HTR-8/SVneo (cell line): ENCODE measurements around the gene VSIG2.
A peak's percentile ranks its signal among the peaks of the same experiment; 100 is the strongest.

Source experiments
- DNase-seq: peaks from one replicate; pipeline ENCODE4 v3.0.0; 2011; ENCODE audit warnings: low spot score, mixed read lengths; ENCODE audit not compliant: insufficient read length
- FAIRE-seq: peaks from 2 replicates; lab custom pipeline; 2011; peaks lifted over from hg19 to GRCh38; lab: Jason Lieb, UNC

The VSIG2 gene

DNA sequence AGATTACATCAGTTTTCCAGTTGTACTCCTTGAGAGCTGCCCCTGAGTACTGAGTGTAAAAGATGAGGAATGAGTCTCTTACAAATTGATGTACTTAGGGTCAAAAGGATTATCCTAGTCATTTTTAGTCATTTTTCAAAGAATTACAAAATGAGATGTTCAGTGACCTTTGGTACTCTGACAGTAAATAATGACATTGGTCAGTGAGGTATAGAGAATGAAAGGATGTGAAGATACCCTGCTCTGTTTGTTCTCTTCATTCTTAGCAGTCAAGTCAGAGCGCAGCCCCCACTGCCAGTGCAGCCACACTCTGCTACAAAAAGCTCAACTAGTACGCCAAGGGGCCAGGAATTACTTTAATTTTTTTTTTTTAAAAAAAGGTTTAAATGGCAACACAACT, 14.1 kb upstream of the VSIG2 start:
- DNase-seq (no peak), FAIRE-seq (no peak)

GRCh38 chr11:124763156-124763947, 11.3 kb upstream of the VSIG2 start:
- FAIRE-seq, result no peak
- peak; percentile 54 for DNase-seq

- FAIRE-seq (no peak), DNase-seq (no peak)
Measured at GRCh38 chr11:124762624-124763155, 10.6 kb upstream of the VSIG2 start.

GRCh38 chr11:124762105-124762623, 10.1 kb upstream of the VSIG2 start, which contains the start of gene ESAM:
Gene ESAM, minus strand, starts transcription at chr11:124762290. Its CDS starts 136 bp downstream, at chr11:124762154.
- no peak for FAIRE-seq
- no peak for DNase-seq

GRCh38 chr11:124761301-124762104, 9.4 kb upstream of the VSIG2 start:
- DNase-seq, result no peak
- no peak for FAIRE-seq

GRCh38 chr11:124760806-124761205, 8.8 kb upstream of the VSIG2 start:
- DNase-seq, result no peak
- no peak for FAIRE-seq

DNA sequence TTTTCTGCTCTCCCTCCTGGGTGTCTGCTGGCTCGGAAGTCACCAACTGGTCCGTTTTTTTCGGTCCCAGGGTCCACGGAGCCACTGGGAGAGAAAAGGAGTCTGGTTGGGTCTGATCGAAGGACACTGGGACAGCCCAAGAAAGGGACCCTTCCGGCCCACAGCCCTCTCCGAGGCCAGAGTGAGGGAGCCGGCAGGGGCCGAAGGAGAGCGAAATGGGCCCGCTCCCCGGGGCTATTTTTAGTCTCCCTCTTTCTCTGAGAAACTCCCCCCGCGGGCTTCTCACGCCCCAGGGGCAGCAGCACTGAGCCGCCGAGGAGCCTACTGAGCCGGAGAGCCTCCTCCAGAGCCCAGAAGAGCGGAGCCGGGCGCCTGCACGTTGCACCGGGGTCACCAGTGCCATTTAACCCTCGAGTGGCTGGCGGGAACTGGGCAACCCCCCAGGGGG, 8.2 kb upstream of the VSIG2 start:
- no peak for FAIRE-seq
- no peak for DNase-seq

- DNase-seq, result no peak
- FAIRE-seq, result no peak
Measured at GRCh38 chr11:124759266-124760204, 7.5 kb upstream of the VSIG2 start.

DNA sequence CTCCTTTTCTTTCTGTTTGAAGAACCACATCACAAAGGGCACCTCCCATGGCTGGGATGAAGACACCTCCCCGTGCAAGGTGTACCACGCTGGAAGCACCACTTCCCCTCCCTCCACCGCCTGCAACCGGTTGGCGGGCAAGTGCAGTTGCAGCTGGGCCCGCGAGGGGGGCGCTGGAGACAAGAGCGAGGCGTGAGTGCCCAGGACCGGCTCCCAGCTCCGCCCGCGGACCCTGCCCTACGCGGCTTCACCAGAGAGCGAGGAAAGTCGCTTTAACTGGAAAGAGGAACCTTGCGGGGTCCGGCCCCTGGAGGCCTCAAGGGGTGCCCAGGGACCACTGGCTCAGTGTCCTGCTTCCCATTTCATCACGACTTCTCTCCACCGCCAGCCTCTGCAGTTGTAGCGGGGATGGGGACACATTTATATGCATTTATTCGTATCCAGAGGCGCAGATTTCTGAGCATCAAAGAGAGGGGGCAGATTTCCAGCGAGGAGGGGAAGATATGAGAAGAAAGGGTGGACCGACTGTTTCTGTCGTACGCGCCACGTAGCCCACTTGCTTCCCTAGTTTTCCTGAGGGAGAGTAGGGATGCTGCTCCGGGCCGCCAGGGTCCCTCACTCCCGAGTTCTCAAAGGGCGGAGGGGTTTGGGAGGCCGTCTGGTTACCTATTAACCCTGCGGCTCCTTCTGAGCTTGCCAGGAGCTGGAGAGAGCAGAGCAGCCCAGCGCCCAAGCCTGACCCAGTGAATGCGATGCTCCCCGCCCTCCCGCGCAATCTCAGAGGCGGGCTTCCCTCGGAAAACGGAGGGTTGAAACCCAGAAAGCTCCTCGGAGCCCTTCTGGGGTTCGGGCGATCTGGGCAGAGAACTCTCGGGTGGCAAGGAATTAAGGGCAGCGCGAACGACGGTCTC, 6.6 kb upstream of the VSIG2 start:
- DNase-seq (no peak), FAIRE-seq (no peak)

DNA sequence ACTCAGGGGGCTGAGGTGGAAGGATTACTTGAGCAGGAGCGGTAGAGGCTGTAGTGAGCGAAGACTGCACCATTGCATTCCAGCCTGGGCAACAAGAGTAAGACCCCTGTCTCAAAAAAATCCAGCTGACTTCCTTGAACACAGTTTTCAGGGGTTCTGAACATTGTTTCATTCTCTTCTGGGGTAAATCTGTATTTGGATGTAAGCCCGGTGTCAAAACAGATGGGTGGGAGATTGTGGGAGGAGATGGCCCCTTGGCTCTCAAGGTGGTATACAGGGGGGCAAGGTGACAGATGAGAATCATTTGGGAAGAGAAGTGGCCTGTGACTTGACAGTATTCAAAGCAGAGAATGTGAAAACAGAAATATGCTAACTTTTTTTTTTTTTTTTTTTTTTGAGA, 5.3 kb upstream of the VSIG2 start:
- no peak for DNase-seq
- no peak for FAIRE-seq

GRCh38 chr11:124756753-124757227, 4.7 kb upstream of the VSIG2 start:
- FAIRE-seq (no peak), DNase-seq (no peak)

DNA sequence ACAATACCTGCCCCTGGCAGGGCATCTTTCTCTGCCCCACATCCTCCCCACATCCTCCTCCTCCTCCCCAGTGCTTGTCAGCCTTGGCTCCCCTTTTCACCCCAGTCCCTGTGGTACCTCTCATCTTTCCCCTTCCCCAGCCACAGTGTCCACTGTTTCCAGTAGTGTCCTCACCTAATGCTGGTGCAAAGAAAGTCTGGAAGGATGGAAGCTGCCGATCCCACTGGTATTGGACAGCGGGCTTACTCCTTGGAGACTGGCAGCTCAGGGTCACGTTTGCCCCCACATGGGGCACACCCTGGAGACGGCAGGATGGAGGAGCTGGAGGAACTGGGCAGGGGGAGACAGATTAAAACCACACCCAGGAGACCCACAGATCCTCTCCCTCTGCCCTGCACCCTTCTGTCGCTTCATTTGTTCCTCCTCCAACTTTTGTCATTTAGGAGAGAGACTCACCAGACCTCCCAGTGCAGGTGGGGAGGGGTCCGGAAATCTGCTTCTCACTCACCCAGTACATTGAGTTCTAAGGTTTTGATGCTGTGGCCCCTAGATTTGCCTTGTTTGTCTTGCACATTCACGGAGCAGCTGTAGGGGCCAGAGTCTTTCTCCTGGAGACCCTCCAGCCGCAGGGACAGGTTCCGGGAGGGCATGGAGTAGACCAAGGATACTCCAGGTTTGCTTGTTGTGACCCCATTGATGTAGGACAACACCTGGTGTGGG, 4.1 kb upstream of the VSIG2 start:
- DNase-seq (no peak), FAIRE-seq (no peak)

DNA sequence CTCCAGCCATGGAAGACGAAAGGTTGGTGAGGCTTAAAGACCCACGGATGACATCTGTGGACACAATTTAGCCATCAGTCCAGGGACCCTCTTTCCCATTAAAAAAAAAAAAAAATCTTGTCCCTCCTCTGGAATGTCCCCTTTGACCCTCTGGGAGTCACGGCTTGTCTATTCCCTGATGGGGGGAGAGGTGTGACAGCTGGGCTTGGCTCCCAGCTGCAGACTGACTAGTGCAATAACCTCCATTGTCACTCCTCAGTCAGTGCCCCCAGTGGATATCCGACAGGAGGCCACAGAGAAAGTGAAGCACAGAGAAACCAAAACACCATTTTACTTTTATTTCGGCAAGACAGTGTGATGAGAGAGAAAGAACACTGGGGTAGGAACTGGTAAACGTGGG, 2.7 kb upstream of the VSIG2 start:
- DNase-seq, result no peak
- FAIRE-seq, result no peak

GRCh38 chr11:124754309-124754708, 2.3 kb upstream of the VSIG2 start:
- DNase-seq (no peak), FAIRE-seq (no peak)

DNA sequence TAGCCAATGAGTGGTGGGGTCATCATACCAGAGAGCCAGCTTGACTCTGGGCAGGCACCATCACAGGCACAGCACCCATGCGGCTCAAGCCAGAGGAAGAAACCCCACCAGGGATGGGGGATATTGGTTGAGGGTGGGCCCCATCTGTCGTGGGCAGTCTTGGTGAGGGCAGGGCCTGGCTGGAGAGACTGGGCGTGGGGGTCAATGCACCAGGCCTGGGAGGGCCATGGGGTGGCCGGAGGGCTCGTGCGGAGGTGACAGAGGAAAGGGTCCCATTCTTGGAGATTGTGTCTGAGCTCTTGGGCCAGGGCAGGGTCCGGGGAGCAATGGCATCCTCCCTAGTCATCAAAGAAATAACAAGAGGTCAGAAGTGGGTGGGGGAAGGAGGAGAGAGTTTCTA, 1.6 kb upstream of the VSIG2 start:
- FAIRE-seq (no peak), DNase-seq (no peak)

DNA sequence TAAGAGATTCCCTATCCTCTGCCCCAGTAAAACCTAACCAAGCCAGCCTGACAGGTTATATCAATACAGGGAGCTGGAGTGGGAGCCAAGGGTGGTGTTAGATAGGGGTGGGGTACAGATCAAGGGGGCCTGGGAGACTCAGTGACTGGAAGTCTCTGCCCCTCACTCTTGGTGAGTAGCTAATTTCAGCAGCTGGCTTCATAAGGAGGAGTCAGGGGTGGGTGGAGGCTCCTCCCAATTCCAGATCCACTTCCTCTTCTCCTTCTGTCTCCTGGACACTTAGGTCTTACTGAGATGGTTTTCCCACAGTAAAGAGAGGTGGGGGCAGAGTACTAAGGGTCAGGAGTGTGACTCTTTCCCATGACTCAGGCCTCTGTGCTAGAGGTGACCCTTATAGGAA, 1.1 kb upstream of the VSIG2 start:
- no peak for FAIRE-seq
- no peak for DNase-seq

DNA sequence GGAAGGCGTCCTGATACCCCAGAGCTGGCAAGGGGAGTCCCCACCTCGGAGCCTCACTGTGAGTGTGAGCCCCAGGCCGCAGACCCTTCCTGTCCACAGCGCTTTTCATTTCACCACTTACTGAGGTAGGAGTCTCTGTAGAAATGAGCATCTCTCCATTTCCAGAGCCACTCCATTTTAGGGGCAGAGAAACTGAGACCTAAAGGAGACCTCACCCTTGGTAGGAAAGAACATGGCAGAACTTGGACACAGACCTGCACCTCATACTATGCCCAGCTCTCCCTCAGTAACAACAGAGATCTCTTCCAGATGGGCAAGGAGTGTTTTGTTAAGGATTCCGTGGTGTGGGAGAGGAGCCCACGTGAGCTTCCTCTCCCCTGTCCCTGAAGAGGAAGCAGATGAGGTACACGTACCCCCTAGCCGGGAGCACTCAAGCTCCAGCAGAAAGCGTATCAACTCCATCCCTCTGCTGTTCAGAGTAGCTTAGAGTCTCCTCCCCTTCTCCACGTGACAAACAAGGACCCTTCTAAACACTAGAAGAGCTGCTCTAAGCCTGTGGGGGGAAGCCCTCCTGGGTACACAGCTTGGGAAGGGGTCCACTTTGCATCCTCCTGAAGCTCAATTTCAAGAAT, 532 bp upstream of the VSIG2 start:
- DNase-seq (no peak), FAIRE-seq (no peak)

DNA sequence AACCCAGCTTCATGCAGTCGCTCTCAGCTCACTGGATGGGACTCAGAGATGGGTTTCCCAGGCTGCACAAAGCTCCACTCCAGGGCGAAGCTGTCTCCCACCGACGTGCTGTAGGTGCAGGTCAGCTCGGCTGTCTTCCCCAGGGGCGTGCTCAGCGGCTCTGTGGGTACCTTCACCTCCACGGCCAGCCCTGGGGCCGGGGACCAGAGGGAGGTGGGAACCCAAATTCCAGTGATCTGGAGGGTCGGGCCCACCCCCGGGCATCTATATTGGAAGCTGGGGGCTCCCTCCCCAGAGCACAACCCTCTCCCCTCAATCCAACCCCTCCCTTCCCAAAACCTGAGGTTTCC, 689 bp downstream of the VSIG2 start:
- DNase-seq, result no peak
- no peak for FAIRE-seq
